Activated naive CD4-positive, alpha-beta T cell treated with anti-CD3 and anti-CD28 coated beads, Interleukin-2, amount 10 ng/mL, durations not matched to agents 7 days and 5 days (primary cell): ENCODE data around the gene INSR.

Experiments
- CTCF ChIA-PET: fragments of 350-600 bp; sonication (Branson Sonifier 250); formaldehyde crosslinking; loops from one replicate; lab custom pipeline; 2021; ENCODE audit warnings: antibody characterized with exemption; lab: Charles Lee
- DNase-seq: peaks from one replicate; pipeline ENCODE4 v3.0.0-alpha.2; 2020
- H3K27ac Mint-ChIP-seq: one replicate; pipeline ENCODE4 v1.8.0; 2021; ENCODE audit warnings: mild to moderate bottlenecking, moderate library complexity, mixed read lengths
- H3K27me3 Mint-ChIP-seq: one replicate; pipeline ENCODE4 v1.8.0; 2021; ENCODE audit warnings: mild to moderate bottlenecking, mixed read lengths
- H3K36me3 Mint-ChIP-seq: one replicate; pipeline ENCODE4 v1.8.0; 2021; ENCODE audit warnings: mixed read lengths
- H3K4me1 Mint-ChIP-seq: one replicate; pipeline ENCODE4 v1.8.0; 2021; ENCODE audit warnings: mixed read lengths
- H3K4me3 Mint-ChIP-seq: one replicate; pipeline ENCODE4 v1.8.0; 2021; ENCODE audit warnings: mild to moderate bottlenecking, moderate library complexity, mixed read lengths
- H3K9me3 Mint-ChIP-seq: one replicate; pipeline ENCODE4 v1.8.0; 2021; ENCODE audit warnings: mixed read lengths

The INSR gene

DNA sequence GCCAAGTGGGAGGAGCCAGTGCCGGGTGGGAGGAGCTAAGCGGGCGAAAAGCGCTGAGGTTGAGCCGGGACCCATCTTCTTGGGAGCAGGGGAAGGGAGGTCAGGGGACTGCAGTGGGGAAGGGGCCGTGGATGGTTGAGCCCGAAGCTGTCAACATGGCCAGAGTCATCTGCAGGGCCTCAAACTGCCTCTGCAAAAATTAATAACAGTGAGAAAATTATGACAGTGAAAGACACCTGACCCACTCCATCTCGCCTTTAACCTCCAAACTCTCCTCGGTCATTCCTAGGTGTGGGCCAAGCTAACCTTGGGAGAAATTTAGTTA, 194.7 kb downstream of the INSR start:
- no peak for DNase-seq
- Mint-ChIP-seq H3K36me3 (peaks cover 11% of the 10 kb centered on the region), H3K4me3 (peak overlapping the region; percentile 93), H3K27me3 (peaks cover 28% of the 10 kb centered on the region), H3K9me3 (peaks cover 28% of the 10 kb centered on the region), H3K27ac (peak overlapping the region; percentile 94), H3K4me1 (peaks cover 36% of the 10 kb centered on the region)
- CTCF ChIA-PET: interaction anchor here (1.0 to 1.6 kb wide), 4 partner anchors 30 to 581 kb away, joined by 3 to 6 read pairs (median 4); partner anchors contain the start of genes TRAPPC5 and ZNF557

DNA sequence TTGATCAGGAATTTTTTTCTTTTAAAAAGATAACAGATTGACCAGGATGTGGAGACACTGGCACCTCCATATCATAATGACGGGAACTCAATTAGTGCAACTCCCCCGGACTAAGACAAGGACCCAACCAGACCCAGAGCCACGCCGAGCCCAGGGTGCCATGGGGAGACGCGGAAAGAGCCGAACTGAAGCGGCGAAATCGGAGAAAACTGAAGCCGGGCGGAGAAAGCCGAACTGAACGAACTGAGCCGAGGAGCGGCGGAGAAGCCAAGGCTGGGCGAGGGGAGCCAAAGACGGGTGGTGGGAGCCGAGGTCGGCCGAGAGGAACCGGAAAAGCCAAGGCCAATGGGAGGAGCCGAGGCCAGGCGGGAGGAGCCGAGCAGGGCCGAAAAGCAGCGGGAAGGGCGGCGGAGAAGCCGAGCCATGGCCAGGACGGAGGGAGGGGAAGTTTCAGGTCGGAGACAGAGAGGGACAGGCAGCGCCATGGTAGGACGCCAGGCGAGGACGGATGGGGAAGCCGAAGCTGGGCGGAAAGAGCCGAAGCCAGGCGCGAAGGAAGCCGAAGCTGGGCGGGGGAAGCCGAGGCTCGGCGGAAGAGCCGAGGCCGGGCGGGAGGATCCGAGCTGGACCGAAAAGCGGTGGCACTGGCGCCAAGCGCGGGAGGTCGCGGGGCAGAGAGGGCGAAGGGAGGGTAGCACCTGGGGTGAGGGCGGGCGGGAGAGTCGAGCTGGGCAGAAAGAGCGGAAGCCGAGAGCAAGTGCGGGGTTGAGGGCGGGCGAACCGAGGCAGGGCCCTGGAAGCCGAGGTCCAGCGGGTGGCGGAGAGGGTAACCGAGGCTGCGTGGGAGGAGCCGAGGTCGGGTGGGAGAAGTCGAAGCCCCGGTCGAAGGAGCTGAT, 195.3 kb downstream of the INSR start:
- H3K27me3 Mint-ChIP-seq: peaks cover 28% of the 10 kb centered on the region
- H3K36me3 Mint-ChIP-seq: peaks cover 11% of the 10 kb centered on the region
- peak overlapping the region; percentile 93 for H3K4me3 Mint-ChIP-seq
- H3K27ac Mint-ChIP-seq: peak overlapping the region; percentile 94
- CTCF ChIA-PET: interaction anchor here (1.0 to 1.5 kb wide), 3 partner anchors 30 to 582 kb away, joined by 3 to 6 read pairs (median 4); partner anchors contain the start of genes TRAPPC5 and ZNF557
- H3K4me1 Mint-ChIP-seq: peaks cover 36% of the 10 kb centered on the region
- H3K9me3 Mint-ChIP-seq: peaks cover 29% of the 10 kb centered on the region
- DNase-seq: peak; percentile 88

DNA sequence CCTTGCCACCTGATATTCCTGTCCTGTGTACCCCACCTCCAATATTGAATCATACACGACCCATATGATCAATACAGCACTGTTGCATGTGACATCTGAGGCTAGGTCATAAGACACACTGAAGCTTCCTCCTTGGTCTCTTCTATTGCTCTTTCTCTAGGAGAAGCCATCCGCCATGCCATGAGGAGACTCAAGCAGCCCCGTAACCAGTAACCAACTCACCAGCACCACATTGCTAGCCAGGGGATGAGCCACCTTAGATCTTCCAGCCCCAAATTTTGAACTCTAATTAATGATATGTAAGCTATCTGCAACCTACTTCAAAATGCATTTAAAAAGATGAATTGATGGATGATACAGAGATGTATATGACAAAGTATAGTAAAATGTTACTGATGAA, 196.1 kb downstream of the INSR start:
- Mint-ChIP-seq H3K36me3 (peaks cover 11% of the 10 kb centered on the region), H3K27me3 (peaks cover 28% of the 10 kb centered on the region), H3K4me3 (peak overlapping the region; percentile 93), H3K9me3 (peaks cover 33% of the 10 kb centered on the region), H3K27ac (peak overlapping the region; percentile 94), H3K4me1 (peaks cover 36% of the 10 kb centered on the region)
- no peak for DNase-seq
- CTCF ChIA-PET: interaction anchor here (1.3 kb wide), 1 partner anchor 269 kb away, joined by 3 read pairs; no protein-coding TSS in a partner anchor

DNA sequence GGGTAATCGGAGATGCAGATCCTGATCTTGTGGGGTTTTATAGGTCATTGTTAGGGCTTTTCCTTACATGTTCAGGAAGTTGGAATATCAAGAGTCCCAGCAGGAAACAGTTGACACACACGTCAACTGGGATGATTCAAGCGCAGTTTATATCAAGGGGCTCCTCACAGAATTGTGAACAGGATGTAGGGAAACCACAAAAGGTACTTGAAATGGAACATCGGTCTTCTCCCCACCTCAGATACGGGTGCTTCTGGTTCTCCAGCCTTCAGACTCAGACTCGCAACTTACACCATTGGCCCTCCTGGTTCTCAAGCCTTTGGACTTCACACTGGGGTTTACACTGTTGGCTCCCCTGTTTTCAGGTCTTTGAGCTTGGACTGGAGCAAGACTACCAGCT, 205.2 kb downstream of the INSR start:
- no peak overlapping the region for H3K4me3 Mint-ChIP-seq
- H3K9me3 Mint-ChIP-seq: peaks cover 59% of the 10 kb centered on the region
- peaks cover 36% of the 10 kb centered on the region for H3K36me3 Mint-ChIP-seq
- CTCF ChIA-PET: no interaction called here
- no peak for DNase-seq
- no peak overlapping the region for H3K27ac Mint-ChIP-seq
- no peaks in the 10 kb centered on the region for H3K27me3 Mint-ChIP-seq
- peaks cover 10% of the 10 kb centered on the region for H3K4me1 Mint-ChIP-seq

DNA sequence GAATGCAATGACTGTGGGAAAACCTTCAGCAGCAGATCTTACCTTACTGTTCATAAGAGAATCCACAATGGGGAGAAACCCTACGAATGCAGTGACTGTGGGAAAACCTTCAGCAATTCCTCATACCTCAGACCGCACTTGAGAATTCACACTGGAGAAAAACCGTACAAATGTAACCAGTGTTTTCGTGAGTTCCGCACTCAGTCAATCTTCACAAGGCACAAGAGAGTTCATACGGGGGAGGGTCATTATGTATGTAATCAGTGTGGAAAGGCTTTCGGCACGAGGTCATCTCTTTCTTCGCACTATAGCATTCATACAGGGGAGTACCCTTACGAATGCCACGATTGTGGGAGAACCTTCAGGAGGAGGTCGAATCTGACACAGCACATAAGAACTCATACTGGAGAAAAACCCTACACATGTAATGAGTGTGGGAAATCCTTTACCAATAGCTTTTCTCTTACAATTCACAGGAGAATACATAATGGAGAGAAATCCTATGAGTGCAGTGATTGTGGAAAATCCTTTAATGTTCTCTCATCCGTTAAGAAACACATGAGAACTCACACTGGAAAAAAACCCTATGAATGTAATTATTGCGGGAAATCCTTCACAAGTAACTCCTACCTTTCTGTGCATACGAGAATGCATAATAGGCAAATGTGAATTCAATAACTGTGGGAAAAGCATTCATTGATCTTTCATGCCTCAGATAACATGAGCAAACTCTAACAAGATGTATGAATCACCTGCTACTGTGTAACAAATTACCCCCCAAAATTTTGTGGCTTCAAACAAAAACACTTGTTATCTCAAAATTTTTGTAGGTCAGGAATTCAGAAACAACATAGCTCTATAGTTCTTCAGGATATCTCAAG, 210.9 kb downstream of the INSR start:
- CTCF ChIA-PET: interaction anchor here (1.1 kb wide), 1 partner anchor 14 kb away, joined by 3 read pairs; the partner anchor contains the start of gene ZNF557
- Mint-ChIP-seq H3K27ac (no peak overlapping the region), H3K4me1 (peaks cover 2% of the 10 kb centered on the region), H3K36me3 (peaks cover 78% of the 10 kb centered on the region), H3K4me3 (no peak overlapping the region), H3K9me3 (peaks cover 60% of the 10 kb centered on the region), H3K27me3 (no peaks in the 10 kb centered on the region)
- DNase-seq: no peak

DNA sequence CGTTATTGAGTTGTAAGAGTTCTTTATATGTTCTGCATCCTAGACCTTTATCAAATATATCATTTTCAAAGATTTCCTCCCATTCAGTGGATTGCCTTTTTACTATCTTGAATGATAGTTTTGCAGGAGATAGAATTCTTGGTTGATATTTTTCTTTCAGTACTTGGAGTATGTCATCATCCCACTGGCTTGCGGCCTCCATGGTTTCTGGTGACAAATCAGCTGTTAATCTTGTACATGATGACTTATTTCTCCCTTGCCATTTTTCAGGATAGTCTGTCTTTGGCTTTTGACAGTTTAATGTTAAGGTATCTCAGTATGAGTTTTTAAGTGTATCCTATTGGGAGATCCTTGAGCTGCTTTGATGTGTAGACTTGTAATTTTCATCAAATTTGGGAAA, 216.2 kb downstream of the INSR start:
- Mint-ChIP-seq H3K9me3 (peaks cover 52% of the 10 kb centered on the region), H3K27ac (no peak overlapping the region), H3K27me3 (no peaks in the 10 kb centered on the region), H3K4me1 (no peaks in the 10 kb centered on the region), H3K4me3 (no peak overlapping the region), H3K36me3 (peaks cover 92% of the 10 kb centered on the region)
- CTCF ChIA-PET: no interaction called here
- no peak for DNase-seq

DNA sequence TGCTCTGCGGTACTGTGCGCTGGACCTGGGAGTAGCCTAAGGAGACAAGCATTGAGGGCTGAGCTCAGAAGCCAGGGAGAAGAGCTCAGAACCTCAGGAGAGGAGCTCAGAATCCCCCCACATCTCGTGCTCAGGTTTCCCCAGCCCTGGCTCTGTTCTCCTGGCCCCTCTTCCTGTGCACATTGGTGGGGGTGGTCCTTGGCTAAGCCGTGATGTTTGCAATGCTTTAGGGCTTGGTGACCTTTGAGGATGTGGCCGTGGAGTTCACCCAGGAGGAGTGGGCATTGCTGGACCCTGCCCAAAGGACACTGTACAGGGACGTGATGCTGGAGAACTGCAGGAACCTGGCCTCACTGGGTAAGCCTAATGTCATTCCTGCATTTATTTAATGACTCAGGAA, 218.1 kb downstream of the INSR start:
- Mint-ChIP-seq H3K4me1 (peaks cover 8% of the 10 kb centered on the region), H3K4me3 (no peak overlapping the region), H3K9me3 (peaks cover 44% of the 10 kb centered on the region), H3K36me3 (peaks cover 87% of the 10 kb centered on the region), H3K27ac (no peak overlapping the region), H3K27me3 (no peaks in the 10 kb centered on the region)
- CTCF ChIA-PET: no interaction called here
- DNase-seq: no peak

DNA sequence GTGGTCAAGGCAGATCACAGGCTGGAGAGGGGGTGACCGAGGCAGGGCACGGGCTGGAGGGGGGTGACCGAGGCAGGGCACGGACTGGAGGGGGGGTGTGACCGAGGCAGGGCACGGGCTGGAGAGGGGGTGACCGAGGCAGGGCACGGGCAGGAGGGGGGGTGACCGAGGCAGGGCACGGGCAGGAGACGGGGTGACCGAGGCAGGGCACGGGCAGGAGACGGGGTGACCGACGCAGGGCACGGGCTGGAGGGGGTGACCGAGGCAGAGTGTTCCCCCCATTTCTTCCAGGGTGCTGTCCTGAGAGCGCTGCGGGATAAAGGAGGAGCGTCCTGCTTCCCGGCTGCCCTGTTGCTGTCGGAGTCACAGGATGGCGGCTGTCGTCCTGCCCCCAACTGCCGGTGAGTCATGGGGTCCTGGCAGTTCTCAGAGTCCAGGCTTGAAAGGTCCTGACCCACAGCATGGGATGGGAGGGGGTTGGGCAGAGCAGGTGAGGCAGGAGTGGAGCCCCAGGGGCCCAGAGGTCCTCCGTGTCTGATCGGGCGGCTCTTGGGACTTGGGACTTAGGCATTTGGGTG, 219.4 kb downstream of the INSR start:
- Mint-ChIP-seq H3K4me1 (peaks cover 19% of the 10 kb centered on the region), H3K4me3 (no peak overlapping the region), H3K27me3 (no peaks in the 10 kb centered on the region), H3K9me3 (peaks cover 32% of the 10 kb centered on the region), H3K36me3 (peaks cover 79% of the 10 kb centered on the region), H3K27ac (no peak overlapping the region)
- no peak for DNase-seq
- CTCF ChIA-PET: no interaction called here

DNA sequence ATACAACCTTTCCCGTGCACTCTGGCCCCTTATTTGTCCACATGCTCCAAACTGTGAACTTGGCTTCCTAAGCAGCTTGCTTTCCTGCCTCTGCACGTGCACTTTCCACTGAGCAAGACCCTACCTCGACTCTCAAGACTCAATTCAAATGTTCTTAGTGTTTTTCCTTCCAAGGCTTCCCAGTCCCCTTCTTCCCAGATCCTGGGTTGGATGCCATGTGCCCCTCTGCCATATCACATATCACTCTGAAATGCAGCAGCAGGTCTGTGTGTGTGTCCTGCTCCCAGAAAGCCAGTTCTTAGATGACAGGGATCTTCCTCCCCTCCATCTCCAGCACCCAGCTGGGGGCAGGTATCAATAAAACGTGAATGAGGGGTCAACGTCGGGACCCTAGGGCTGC, 221.7 kb downstream of the INSR start:
- H3K9me3 Mint-ChIP-seq: peaks cover 14% of the 10 kb centered on the region
- CTCF ChIA-PET: no interaction called here
- H3K36me3 Mint-ChIP-seq: peaks cover 60% of the 10 kb centered on the region
- H3K27me3 Mint-ChIP-seq: no peaks in the 10 kb centered on the region
- no peak for DNase-seq
- peaks cover 23% of the 10 kb centered on the region for H3K4me1 Mint-ChIP-seq
- H3K4me3 Mint-ChIP-seq: peak overlapping the region; percentile 41
- H3K27ac Mint-ChIP-seq: no peak overlapping the region

DNA sequence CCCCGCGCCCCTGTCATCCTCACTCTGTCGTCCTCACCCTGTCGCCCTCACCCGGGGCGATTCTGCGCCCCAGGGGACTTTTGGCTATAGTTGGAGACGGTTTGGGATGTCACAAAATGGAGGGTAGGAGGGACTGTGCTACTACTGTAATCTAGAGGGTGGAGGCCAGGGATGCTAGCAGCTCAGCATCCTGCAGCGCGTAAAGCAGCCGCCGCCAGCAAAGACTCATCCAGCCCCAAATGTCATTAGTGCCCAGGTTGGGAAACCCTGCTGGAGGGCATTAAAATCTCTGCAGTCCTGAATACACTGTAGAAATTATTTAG, 224.3 kb downstream of the INSR start:
- DNase-seq: no peak
- H3K36me3 Mint-ChIP-seq: peaks cover 34% of the 10 kb centered on the region
- H3K27me3 Mint-ChIP-seq: no peaks in the 10 kb centered on the region
- H3K4me1 Mint-ChIP-seq: peaks cover 23% of the 10 kb centered on the region
- peak overlapping the region; percentile 93 for H3K4me3 Mint-ChIP-seq
- CTCF ChIA-PET: interaction anchor here (0.9 kb wide), 2 partner anchors 29 to 31 kb away, joined by 3 read pairs; no protein-coding TSS in a partner anchor
- H3K9me3 Mint-ChIP-seq: peaks cover 7% of the 10 kb centered on the region
- peak overlapping the region; percentile 95 for H3K27ac Mint-ChIP-seq

DNA sequence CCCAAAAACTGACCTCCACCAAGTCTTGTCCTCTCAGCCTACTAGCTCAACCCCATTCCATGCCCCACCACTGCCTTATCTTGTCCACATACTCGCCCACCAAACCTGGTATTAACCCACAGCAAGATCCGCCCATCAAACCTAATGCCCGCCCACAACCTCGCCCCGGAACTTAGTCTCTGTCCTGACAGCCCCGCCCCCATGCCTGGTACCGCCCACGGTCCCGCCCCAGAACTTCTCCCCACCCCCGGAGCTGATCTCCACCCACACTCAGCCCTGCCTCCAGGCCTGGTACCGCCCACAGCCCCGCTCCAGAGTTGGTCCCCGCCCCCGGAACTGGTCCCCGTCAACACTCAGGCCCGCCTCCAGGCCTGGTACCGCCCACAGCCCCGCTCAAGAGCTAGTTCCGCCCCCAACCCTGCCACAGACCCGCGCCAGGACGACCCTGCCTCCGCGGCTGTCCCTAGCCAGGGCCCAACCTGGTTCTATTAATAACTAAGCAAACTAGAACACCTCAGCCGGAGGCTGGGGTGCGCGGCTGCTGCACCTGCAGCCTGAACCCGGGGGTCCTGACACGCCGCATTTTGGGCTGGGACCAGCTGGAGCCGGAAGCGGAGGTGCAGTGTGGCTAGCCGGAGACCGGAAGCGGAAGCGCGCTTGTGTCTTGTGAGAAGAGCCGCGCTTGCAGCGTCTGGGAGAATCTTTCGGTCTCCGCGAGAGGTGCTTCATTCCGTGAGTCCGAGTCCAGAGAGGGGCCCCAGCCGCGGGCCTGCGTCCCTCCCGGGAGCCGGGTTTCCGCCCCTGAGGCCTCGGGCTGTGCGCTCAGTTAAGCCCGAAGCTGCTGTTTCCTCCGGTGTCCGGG, 224.9 kb downstream of the INSR start, which contains the start of gene ZNF557:
Gene ZNF557, plus strand, starts transcription at position 662 of the 862 bp plus-strand sequence. CDS start 5,372 bp downstream, outside the sequence.
- H3K27me3 Mint-ChIP-seq: no peaks in the 10 kb centered on the region
- CTCF ChIA-PET: interaction anchor here (0.8 to 1.2 kb wide), 3 partner anchors 15 to 105 kb away, joined by 3 to 5 read pairs (median 3); no protein-coding TSS in a partner anchor
- H3K27ac Mint-ChIP-seq: peak within 1 kb of the TSS; percentile 95
- H3K4me3 Mint-ChIP-seq: peak within 1 kb of the TSS; percentile 93
- H3K36me3 Mint-ChIP-seq: peaks cover 30% of the 10 kb centered on the region
- peak; percentile 99 for DNase-seq
- peaks cover 5% of the 10 kb centered on the region for H3K9me3 Mint-ChIP-seq
- peaks cover 23% of the 10 kb centered on the region for H3K4me1 Mint-ChIP-seq

DNA sequence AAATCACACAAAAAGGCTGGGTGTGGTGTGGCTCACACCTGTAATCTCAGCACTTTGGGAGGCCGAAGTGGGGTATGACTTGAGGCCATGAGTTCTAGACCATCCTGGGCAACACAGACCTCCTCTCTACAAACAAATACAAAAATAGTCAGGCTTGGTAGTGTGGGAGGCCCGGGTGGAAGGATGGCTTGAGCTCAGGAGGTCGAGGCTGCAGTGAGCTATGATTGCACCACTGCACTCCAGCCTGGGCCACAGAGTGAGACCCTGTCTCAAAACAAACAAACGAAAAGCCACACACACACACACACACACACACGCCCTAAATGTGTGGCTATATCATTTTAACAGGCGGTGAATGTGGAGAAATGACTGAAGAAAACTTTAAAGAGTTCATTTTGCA, 225.6 kb downstream of the INSR start:
- Mint-ChIP-seq H3K9me3 (peaks cover 3% of the 10 kb centered on the region), H3K27ac (peak overlapping the region; percentile 95), H3K27me3 (no peaks in the 10 kb centered on the region), H3K4me3 (peak overlapping the region; percentile 93), H3K4me1 (peaks cover 23% of the 10 kb centered on the region), H3K36me3 (peaks cover 24% of the 10 kb centered on the region)
- CTCF ChIA-PET: interaction anchor here (0.8 to 1.2 kb wide), 2 partner anchors 15 to 104 kb away, joined by 3 to 5 read pairs; no protein-coding TSS in a partner anchor
- DNase-seq: no peak

DNA sequence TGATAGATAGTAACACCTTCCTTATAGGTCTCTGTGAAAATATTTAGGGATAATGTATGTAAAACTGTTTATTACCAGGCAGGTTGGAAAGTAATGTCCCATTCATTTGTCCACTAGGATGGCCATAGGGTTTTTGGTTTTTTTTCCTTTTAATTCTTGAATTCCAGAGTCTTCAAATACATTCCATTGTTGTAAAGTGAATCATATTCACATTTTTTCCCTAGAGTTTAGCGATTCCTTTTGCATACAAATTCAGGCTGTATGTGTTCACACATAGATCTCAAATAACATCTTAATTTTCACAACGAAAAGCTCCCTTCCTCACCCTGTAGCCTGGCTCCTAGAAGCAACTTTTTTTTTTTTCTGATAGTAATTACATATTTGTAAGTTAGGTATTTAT, 226.5 kb downstream of the INSR start:
- Mint-ChIP-seq H3K36me3 (peaks cover 18% of the 10 kb centered on the region), H3K4me3 (no peak overlapping the region), H3K27me3 (no peaks in the 10 kb centered on the region), H3K9me3 (peaks cover 3% of the 10 kb centered on the region), H3K4me1 (peaks cover 23% of the 10 kb centered on the region), H3K27ac (no peak overlapping the region)
- no peak for DNase-seq
- CTCF ChIA-PET: no interaction called here
